PFSK-1 (cell line): Measurements from ENCODE around the gene ESRRG.

ENCODE experiments used
- FOXP2 ChIP-seq: optimal IDR thresholded peaks from 2 replicates; pipeline ENCODE3; 2011; ENCODE audit warnings: borderline replicate concordance, control low read depth, inconsistent platforms; ENCODE audit not compliant: insufficient read depth; ENCODE audit errors: extremely low read length, extremely low read depth
- POLR2AphosphoS5 ChIP-seq: IDR thresholded peaks from 2 replicates; pipeline ENCODE4 v1.6.1; 2012; ENCODE audit warnings: low read depth, mild to moderate bottlenecking, control low read depth, low read length, moderate library complexity
- SIN3A ChIP-seq: IDR thresholded peaks from 2 replicates; pipeline ENCODE4 v1.6.1; 2012; ENCODE audit warnings: mild to moderate bottlenecking, low read length, moderate library complexity, borderline replicate concordance; ENCODE audit not compliant: insufficient read depth
- TAF1 ChIP-seq: IDR thresholded peaks from 2 replicates; pipeline ENCODE4 v1.6.1; 2012; ENCODE audit warnings: low read length, control low read depth, borderline replicate concordance; ENCODE audit not compliant: insufficient read depth
- TF ChIP-seq, protein P1 (sequence below), 2 experiments: IDR thresholded peaks; 2 replicates each; pipeline versions ENCODE4 v1.6.1 to v1.8.0; 2011 to 2012; ENCODE audit warnings: low read depth in 2 of 2, low read length in 2 of 2, control low read depth in 1 of 2, inconsistent platforms in 1 of 2, mild to moderate bottlenecking in 1 of 2, moderate library complexity in 1 of 2; ENCODE audit not compliant: insufficient read depth in 1 of 2

The ESRRG gene

GRCh38 chr1:216758161-216758560 lies 34.9 kb upstream of the ESRRG start:
- no peak for TF ChIP-seq TAF1
- no peak for TF ChIP-seq FOXP2
- TF ChIP-seq SIN3A = no peak
- TF ChIP-seq, protein P1, sequence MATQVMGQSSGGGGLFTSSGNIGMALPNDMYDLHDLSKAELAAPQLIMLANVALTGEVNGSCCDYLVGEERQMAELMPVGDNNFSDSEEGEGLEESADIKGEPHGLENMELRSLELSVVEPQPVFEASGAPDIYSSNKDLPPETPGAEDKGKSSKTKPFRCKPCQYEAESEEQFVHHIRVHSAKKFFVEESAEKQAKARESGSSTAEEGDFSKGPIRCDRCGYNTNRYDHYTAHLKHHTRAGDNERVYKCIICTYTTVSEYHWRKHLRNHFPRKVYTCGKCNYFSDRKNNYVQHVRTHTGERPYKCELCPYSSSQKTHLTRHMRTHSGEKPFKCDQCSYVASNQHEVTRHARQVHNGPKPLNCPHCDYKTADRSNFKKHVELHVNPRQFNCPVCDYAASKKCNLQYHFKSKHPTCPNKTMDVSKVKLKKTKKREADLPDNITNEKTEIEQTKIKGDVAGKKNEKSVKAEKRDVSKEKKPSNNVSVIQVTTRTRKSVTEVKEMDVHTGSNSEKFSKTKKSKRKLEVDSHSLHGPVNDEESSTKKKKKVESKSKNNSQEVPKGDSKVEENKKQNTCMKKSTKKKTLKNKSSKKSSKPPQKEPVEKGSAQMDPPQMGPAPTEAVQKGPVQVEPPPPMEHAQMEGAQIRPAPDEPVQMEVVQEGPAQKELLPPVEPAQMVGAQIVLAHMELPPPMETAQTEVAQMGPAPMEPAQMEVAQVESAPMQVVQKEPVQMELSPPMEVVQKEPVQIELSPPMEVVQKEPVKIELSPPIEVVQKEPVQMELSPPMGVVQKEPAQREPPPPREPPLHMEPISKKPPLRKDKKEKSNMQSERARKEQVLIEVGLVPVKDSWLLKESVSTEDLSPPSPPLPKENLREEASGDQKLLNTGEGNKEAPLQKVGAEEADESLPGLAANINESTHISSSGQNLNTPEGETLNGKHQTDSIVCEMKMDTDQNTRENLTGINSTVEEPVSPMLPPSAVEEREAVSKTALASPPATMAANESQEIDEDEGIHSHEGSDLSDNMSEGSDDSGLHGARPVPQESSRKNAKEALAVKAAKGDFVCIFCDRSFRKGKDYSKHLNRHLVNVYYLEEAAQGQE (IDR thresholded peaks at IDR 0.05; ENCODE audit: insufficient read depth in 1 of 2, low read depth in 2 of 2, low read length in 2 of 2) = no peak
- no peak for TF ChIP-seq POLR2AphosphoS5

- TF ChIP-seq TAF1 (no peak), POLR2AphosphoS5 (no peak), FOXP2 (no peak), SIN3A (no peak)
- TF ChIP-seq, protein P1 (IDR thresholded peaks at IDR 0.05; ENCODE audit: insufficient read depth in 1 of 2, low read depth in 2 of 2, low read length in 2 of 2) = no peak
These were observed 33.9 kb upstream of the ESRRG start for GRCh38 chr1:216757110-216757509.

DNA sequence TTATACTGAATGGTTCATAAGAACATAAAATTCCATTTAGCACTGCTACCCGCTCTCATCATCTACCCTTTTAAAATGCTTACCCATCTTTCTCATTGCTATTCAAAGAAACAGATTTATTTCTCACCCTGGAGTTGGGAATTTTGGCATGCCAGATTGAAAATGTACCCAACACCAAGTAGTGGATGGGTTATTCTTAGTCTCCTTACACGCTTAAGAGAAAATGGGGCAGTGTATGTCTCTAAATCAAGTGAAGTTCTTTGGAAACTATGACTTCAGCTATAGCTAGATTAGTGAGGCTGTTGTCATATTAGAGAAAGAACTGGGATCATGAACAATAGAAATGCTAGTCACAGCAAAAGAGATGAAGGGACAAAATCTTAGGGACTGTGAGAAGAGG lies 27.7 kb upstream of the ESRRG start:
- TF ChIP-seq FOXP2 (no peak), TAF1 (no peak), SIN3A (no peak), POLR2AphosphoS5 (no peak)
- TF ChIP-seq, protein P1 (IDR thresholded peaks at IDR 0.05; ENCODE audit: insufficient read depth in 1 of 2, low read depth in 2 of 2, low read length in 2 of 2) = no peak

DNA sequence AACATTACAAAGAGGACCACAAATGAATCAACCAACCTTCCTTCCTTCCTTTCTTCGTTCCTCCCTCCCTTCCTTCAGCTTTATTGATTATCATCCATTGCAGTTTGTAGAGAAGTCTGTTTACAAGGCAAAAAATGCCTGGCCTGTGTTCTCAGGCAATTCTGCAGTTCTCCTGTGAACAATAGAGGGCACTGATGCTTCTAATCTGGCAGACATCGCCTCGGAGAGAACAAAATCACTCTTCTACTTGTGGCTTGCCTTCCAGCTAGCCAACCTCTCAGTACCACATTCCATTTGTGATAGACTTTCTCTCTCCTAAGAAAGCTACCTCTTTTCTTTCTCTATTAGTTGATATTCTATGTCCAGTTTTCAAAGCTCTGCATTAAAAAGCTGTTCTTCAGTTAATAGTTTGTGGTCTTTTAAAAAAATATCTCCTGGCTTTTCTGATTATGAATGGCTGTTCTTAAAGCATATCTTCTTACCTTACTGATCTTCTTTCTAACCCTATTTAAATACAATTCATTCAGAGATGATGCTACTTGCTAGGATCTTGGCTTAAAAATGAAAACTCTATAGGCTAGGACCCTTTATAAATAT lies 26.9 kb upstream of the ESRRG start:
- TF ChIP-seq, protein P1 (IDR thresholded peaks at IDR 0.05; ENCODE audit: insufficient read depth in 1 of 2, low read depth in 2 of 2, low read length in 2 of 2) = no peak

GRCh38 chr1:216749232-216749631 lies 26.0 kb upstream of the ESRRG start:
- TF ChIP-seq TAF1 (no peak), FOXP2 (no peak), SIN3A (no peak), POLR2AphosphoS5 (no peak)
- TF ChIP-seq, protein P1 (IDR thresholded peaks at IDR 0.05; ENCODE audit: insufficient read depth in 1 of 2, low read depth in 2 of 2, low read length in 2 of 2) = no peak
